WTC11 (cell line): ENCODE measurements around the gene FGFR2. TPM values are rescaled to one million over a fixed set of nuclear protein-coding genes. Genes with fewer than 3 reads are reported as not detected.

Source experiments
- ATAC-seq: fragments of 200-7000 bp; cut with Tn5 transposase; 2 replicates; pipeline ENCODE4 v1.10.0; 2021; ENCODE audit warnings: mild to moderate bottlenecking, moderate library complexity
- CTCF ChIA-PET: fragments of 300-600 bp; sonication (Branson Sonifier 250); formaldehyde crosslinking; loops from one replicate; lab custom pipeline; 2021; ENCODE audit warnings: antibody characterized with exemption; lab: Charles Lee
- POLR2A ChIA-PET: fragments of 350-600 bp; sonication (Branson Sonifier 250); formaldehyde crosslinking; loops from one replicate; lab custom pipeline; 2021; ENCODE audit warnings: antibody characterized with exemption; lab: Charles Lee
- DNase-seq: peaks from one replicate; pipeline ENCODE4 v3.0.0; 2021; ENCODE audit warnings: low spot score
- H3K27ac Mint-ChIP-seq: 2 replicates; pipeline ENCODE4 v1.8.0; 2021; ENCODE audit warnings: mixed read lengths
- H3K27me3 Mint-ChIP-seq: 2 replicates; pipeline ENCODE4 v1.8.0; 2021; ENCODE audit warnings: low read depth, mild to moderate bottlenecking, moderate library complexity, mixed read lengths
- H3K36me3 Mint-ChIP-seq: 2 replicates; pipeline ENCODE4 v1.8.0; 2021; ENCODE audit warnings: mixed read lengths
- H3K4me1 Mint-ChIP-seq: 2 replicates; pipeline ENCODE4 v1.8.0; 2022; ENCODE audit warnings: mixed read lengths
- H3K4me3 Mint-ChIP-seq: 2 replicates; pipeline ENCODE4 v1.8.0; 2021; ENCODE audit warnings: mild to moderate bottlenecking, moderate library complexity, mixed read lengths
- H3K9me3 Mint-ChIP-seq: 2 replicates; pipeline ENCODE4 v1.8.0; 2021; ENCODE audit warnings: mixed read lengths
- ATF1 ChIP-seq: sonication (generic); formaldehyde crosslinking; IDR thresholded peaks from 2 replicates; pipeline ENCODE4 v1.8.1; 2023; ENCODE audit warnings: mild to moderate bottlenecking, moderate library complexity, missing genetic modification reagents
- CREM ChIP-seq: sonication (generic); formaldehyde crosslinking; IDR thresholded peaks from 2 replicates; pipeline ENCODE4 v1.8.1; 2022; ENCODE audit warnings: mild to moderate bottlenecking, missing genetic modification reagents, moderate library complexity
- E2F4 ChIP-seq: sonication (generic); formaldehyde crosslinking; IDR thresholded peaks from 2 replicates; pipeline ENCODE4 v1.8.1; 2022; ENCODE audit warnings: low read depth, mild to moderate bottlenecking, moderate library complexity, missing genetic modification reagents, borderline replicate concordance
- FOXJ3 ChIP-seq: sonication (generic); formaldehyde crosslinking; IDR thresholded peaks from 2 replicates; pipeline ENCODE4 v1.9.0; 2021; ENCODE audit warnings: missing genetic modification reagents, mild to moderate bottlenecking, borderline replicate concordance
- FOXK1 ChIP-seq: sonication (generic); formaldehyde crosslinking; IDR thresholded peaks from 2 replicates; pipeline ENCODE4 v1.8.0; 2022; ENCODE audit warnings: mild to moderate bottlenecking, moderate library complexity, missing genetic modification reagents
- GABPB1 ChIP-seq: sonication (generic); formaldehyde crosslinking; IDR thresholded peaks from 2 replicates; pipeline ENCODE4 v1.8.1; 2023; ENCODE audit warnings: mild to moderate bottlenecking, missing genetic modification reagents
- GTF2I ChIP-seq: fragments of 250-450 bp; sonication (Bioruptor Pico); conservative IDR thresholded peaks from 2 replicates; pipeline ENCODE4 v1.4.0; 2021; ENCODE audit warnings: mild to moderate bottlenecking
- HMGA2 ChIP-seq: fragments of 250-450 bp; sonication (Bioruptor Pico); IDR thresholded peaks from 2 replicates; pipeline ENCODE4 v1.4.0; 2021; ENCODE audit warnings: mild to moderate bottlenecking, moderate library complexity
- MYBL2 ChIP-seq: sonication (generic); formaldehyde crosslinking; IDR thresholded peaks from 2 replicates; pipeline ENCODE4 v1.8.1; 2023; ENCODE audit warnings: mild to moderate bottlenecking, moderate library complexity, missing genetic modification reagents
- NR2C2 ChIP-seq: sonication (generic); formaldehyde crosslinking; IDR thresholded peaks from 2 replicates; pipeline ENCODE4 v1.8.0; 2022; ENCODE audit warnings: mild to moderate bottlenecking, missing genetic modification reagents
- NR3C1 ChIP-seq: sonication (generic); formaldehyde crosslinking; conservative IDR thresholded peaks from 2 replicates; pipeline ENCODE4 v1.8.1; 2023; ENCODE audit warnings: low read depth, mild to moderate bottlenecking, missing genetic modification reagents
- SP1 ChIP-seq: sonication (generic); formaldehyde crosslinking; conservative IDR thresholded peaks from 2 replicates; pipeline ENCODE4 v1.8.1; 2022; ENCODE audit warnings: missing genetic modification reagents
- TCF7 ChIP-seq: sonication (generic); formaldehyde crosslinking; IDR thresholded peaks from 2 replicates; pipeline ENCODE4 v1.8.0; 2022; ENCODE audit warnings: mild to moderate bottlenecking, low read depth, missing genetic modification reagents, moderate library complexity
- TEAD4 ChIP-seq: sonication (generic); formaldehyde crosslinking; IDR thresholded peaks from 2 replicates; pipeline ENCODE4 v1.8.0; 2022; ENCODE audit warnings: mild to moderate bottlenecking, missing genetic modification reagents
- ZMAT4 ChIP-seq: fragments of 250-450 bp; sonication (Bioruptor Pico); IDR thresholded peaks from 2 replicates; pipeline ENCODE4 v1.9.0; 2021; ENCODE audit warnings: mild to moderate bottlenecking
- ZNF423 ChIP-seq: fragments of 250-450 bp; sonication (Bioruptor Pico); IDR thresholded peaks from 2 replicates; pipeline ENCODE4 v2.1.2; 2022; ENCODE audit warnings: mild to moderate bottlenecking, moderate library complexity
- ZNF512 ChIP-seq: sonication (generic); formaldehyde crosslinking; IDR thresholded peaks from 2 replicates; pipeline ENCODE4 v1.8.1; 2022; ENCODE audit warnings: missing genetic modification reagents, borderline replicate concordance
- ZNF671 ChIP-seq: fragments of 250-450 bp; sonication (Bioruptor Pico); IDR thresholded peaks from 2 replicates; pipeline ENCODE4 v1.8.0; 2021; ENCODE audit warnings: mild to moderate bottlenecking
- ZSCAN18 ChIP-seq: fragments of 250-450 bp; sonication (Bioruptor Pico); IDR thresholded peaks from 2 replicates; pipeline ENCODE4 v2.1.2; 2022; ENCODE audit warnings: mild to moderate bottlenecking, moderate library complexity
- total RNA-seq: library from RNA; stranded (reverse); gene quantifications from 3 replicates; pipeline ENCODE4 v1.2.3, GENCODE V29; 2021
- TF ChIP-seq, protein P1 (sequence below): sonication (generic); formaldehyde crosslinking; IDR thresholded peaks from 2 replicates; pipeline ENCODE4 v1.8.1; 2023; ENCODE audit warnings: mild to moderate bottlenecking, missing genetic modification reagents

Gene FGFR2
- total RNA-seq, 1 experiment from 2014 or later: 95.0 TPM

- no peak for TF ChIP-seq FOXJ3
Measured at GRCh38 chr10:121442086-121442935, 155.9 kb downstream of the FGFR2 start (continued).

DNA sequence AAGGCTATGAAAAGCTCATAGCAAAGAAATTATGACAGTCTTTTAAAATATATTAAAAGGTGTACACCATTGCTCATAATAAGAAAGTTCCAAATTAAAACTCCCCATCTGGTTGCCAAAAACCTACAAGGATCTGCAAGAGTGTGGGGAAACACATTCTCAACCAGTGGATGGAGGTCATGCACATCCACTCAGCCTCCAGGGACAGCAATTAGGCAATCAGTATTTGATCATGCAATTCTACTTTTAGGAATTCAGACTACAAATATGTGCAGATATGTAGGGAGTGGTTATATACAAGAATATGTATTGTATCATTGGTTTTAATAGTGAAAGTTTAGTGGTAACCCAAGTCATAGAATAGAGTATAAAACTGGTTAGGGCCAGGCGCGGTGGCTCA lies 157.8 kb downstream of the FGFR2 start:
- TF ChIP-seq FOXK1 (CRISPR knock-in tag): no peak
- TF ChIP-seq HMGA2 (CRISPR knock-in tag): no peak
- no peak for TF ChIP-seq ZNF512 (CRISPR knock-in tag)
- TF ChIP-seq GABPB1 (CRISPR knock-in tag): no peak
- TF ChIP-seq TEAD4: no peak
- no peak for TF ChIP-seq ZSCAN18 (CRISPR knock-in tag)
- TF ChIP-seq ZNF671 (CRISPR knock-in tag): no peak
- TF ChIP-seq ATF1: no peak
- TF ChIP-seq, protein P1, sequence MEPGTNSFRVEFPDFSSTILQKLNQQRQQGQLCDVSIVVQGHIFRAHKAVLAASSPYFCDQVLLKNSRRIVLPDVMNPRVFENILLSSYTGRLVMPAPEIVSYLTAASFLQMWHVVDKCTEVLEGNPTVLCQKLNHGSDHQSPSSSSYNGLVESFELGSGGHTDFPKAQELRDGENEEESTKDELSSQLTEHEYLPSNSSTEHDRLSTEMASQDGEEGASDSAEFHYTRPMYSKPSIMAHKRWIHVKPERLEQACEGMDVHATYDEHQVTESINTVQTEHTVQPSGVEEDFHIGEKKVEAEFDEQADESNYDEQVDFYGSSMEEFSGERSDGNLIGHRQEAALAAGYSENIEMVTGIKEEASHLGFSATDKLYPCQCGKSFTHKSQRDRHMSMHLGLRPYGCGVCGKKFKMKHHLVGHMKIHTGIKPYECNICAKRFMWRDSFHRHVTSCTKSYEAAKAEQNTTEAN (CRISPR knock-in tag): no peak
- no peak for TF ChIP-seq ZMAT4 (CRISPR knock-in tag)
- TF ChIP-seq E2F4 (CRISPR knock-in tag): no peak
- no peak for TF ChIP-seq SP1 (CRISPR knock-in tag)
- no peak for TF ChIP-seq NR3C1 (CRISPR knock-in tag)
- no peak overlapping the region for H3K27ac Mint-ChIP-seq
- H3K9me3 Mint-ChIP-seq: no peaks in the 10 kb centered on the region
- ChIA-PET CTCF (no interaction called here), POLR2A (no interaction called here)
- peaks cover 14% of the 10 kb centered on the region for H3K4me1 Mint-ChIP-seq
- DNase-seq (no peak), ATAC-seq (no peak)
- H3K36me3 Mint-ChIP-seq: no peaks in the 10 kb centered on the region
- H3K4me3 Mint-ChIP-seq: no peak overlapping the region
- no peaks in the 10 kb centered on the region; the same call in 1 of the 2 replicates for H3K27me3 Mint-ChIP-seq

DNA sequence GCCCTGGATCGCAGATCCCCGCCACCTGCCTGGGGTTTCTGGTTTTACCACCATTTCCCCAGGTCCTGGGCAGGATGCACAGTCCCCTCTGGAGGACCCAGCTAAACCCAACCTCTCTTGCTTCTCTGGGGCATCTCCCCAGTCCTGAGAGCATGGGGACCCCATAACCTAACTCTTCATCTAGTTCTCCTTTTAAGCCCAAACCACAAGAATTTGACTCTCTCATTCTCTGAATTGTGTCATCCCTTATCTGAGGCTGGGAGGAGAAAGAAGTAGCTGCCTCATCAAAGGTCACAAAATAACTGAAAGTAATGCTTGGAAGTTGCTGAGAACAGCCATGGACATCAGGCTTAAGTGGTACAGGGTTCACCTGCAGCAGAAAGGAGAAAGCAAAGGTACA lies 159.9 kb downstream of the FGFR2 start:
- no peak for ATAC-seq
- ChIA-PET POLR2A (no interaction called here), CTCF (interaction anchor here (0.9 kb wide), 1 partner anchor 21 kb away, joined by 3 read pairs; no protein-coding TSS in a partner anchor)
- H3K4me3 Mint-ChIP-seq: no peak overlapping the region
- no peaks in the 10 kb centered on the region for H3K36me3 Mint-ChIP-seq
- no peak for DNase-seq
- H3K27me3 Mint-ChIP-seq: no peaks in the 10 kb centered on the region; the same call in 1 of the 2 replicates
- no peak for TF ChIP-seq CREM
- TF ChIP-seq TCF7 (CRISPR knock-in tag): no peak
- no peak for TF ChIP-seq NR3C1 (CRISPR knock-in tag)
- no peak for TF ChIP-seq ZNF423 (CRISPR knock-in tag)
- no peak for TF ChIP-seq SP1 (CRISPR knock-in tag)
- no peak for TF ChIP-seq GTF2I (CRISPR knock-in tag)
- no peak for TF ChIP-seq MYBL2
- no peak for TF ChIP-seq NR2C2 (CRISPR knock-in tag)
- peaks cover 17% of the 10 kb centered on the region for H3K4me1 Mint-ChIP-seq
- H3K27ac Mint-ChIP-seq: no peak overlapping the region
- H3K9me3 Mint-ChIP-seq: no peaks in the 10 kb centered on the region
